ENCODE data around the gene PHYKPL. TPM values are rescaled to one million over a fixed set of nuclear protein-coding genes. Genes with fewer than 3 reads are reported as not detected.
A peak's percentile ranks its signal among the peaks of the same experiment; 100 is the strongest.

The PHYKPL gene
- total and polyA plus RNA-seq, 8 donors: 71.9 to 155 (median 133) TPM

DNA sequence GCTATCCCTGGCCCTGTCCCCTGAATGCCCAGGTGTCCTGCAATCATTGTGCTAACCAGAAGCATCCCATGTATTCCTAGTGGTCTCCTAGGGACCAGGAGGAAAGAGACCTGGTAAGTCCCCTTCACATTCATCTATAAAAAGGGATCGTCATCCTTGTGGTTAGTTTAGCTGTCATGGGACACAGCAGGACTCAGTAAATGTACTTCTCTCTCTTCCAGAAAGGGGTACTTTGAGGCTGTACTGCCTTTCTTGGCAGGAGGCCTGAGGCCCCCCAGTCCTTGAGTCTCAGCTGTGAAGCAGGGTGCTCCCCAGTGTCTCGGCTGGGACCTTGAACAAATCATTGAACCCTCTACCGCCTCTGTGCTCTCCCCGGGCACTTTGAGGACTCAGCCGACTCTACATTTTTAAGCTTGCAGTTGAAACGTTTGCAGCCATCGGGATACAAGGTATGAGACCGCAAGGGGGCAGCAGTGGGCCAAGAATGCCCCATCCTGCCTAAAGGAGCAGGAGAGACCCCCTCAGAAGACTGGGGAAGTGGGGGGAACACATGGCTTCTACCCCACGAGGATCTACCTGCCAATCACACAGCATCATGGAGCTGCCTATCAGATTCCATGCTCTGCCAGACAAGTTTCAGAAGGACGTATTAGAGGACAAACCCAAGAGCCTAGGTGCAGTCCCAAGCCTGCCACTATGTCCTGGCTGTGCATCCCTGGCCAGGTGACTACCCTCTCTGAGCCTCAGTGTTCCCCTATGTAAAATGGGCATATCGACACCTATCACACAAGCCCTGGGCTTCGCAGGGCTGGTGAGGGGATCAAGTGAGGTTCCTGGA is 2.4 kb upstream of the PHYKPL start:
- Histone ChIP-seq H3K9me3 (no peaks in the 10 kb centered on the region), H3K36me3 (peaks cover 0 to 14% of the 10 kb centered on the region in 2 donors), H3K4me1 (peaks cover 46 to 93% of the 10 kb centered on the region in 2 donors), H3K4me3 (no peak overlapping the region), H3K27me3 (no peaks in the 10 kb centered on the region), H3K27ac (no peak overlapping the region)
- DNase-seq (peak; percentile 52 to 86 (median 73)), ATAC-seq (peak; percentile 36)
- TF ChIP-seq CTCF (IDR thresholded peaks at IDR 0.05): peak; percentile 71 to 83
- intact Hi-C loops (cut with DNase I): no loop called here

DNA sequence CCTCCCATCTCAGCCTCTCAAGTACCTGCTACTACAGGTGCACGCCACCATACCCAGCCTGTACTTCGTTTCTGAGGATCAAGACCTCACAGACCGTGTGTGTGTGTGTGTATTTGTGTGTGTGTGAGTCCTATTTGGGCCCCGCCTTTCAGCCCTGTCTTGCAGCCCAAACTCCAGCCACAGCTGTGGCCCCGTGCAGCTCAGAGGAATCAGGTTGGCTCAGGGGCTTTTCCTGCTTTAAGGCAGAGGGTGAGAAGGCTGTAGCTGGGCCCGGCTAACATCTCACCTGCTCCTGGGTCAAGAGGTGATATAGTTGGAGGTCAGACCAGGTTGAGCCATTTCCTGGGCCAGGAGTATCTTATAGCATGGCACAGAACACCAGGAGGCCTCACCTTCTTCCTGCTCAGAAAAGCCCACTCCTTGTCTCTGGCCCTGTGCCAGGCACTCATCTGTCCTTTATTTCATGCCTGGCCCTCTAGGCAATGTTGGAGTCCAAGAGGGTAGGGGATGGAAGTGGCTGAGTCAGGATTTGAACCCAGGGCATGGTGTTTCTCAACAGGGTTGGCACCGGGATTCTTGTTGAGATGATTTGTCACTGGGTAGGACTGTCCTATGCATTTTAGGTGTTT is 1.6 kb upstream of the PHYKPL start:
- no peaks in the 10 kb centered on the region for H3K9me3 ChIP-seq
- intact Hi-C loops (cut with DNase I): no loop called here
- TF ChIP-seq CTCF (IDR thresholded peaks at IDR 0.05): no peak
- no peak overlapping the region for H3K27ac ChIP-seq
- ATAC-seq: no peak
- no peaks in the 10 kb centered on the region for H3K27me3 ChIP-seq
- peak in 1 of 4 donors; percentile 29 for DNase-seq
- peaks cover 46 to 94% of the 10 kb centered on the region in 2 donors for H3K4me1 ChIP-seq
- no peak overlapping the region for H3K4me3 ChIP-seq
- H3K36me3 ChIP-seq: peaks cover 0 to 22% of the 10 kb centered on the region in 2 donors

DNA sequence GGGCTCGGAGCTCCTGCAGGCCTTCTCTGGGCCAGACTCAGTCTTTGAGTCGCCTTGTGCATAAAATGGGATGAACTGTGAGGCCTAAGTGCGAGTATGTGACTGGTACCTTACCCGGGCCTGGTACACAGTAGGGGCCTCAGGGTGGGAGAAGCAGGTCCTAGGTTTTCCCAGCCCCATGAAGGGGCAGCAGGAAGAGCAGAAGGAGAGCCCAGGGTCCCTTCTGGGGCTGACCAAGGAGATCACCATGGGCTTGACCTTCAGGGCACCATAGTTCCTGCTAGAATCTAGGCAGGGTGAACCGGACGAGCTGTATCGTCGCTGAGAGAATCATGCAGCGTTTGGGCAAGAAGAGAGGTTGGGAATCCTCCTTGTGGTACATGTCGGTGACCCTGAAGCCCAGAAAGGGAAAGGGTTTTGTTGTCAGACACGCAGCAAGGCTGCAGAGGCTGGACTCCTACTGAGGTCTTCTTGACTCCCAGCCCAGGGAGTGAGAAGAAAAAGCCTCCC is 373 bp upstream of the PHYKPL start:
- intact Hi-C loops (cut with DNase I): no loop called here
- ATAC-seq: no peak
- H3K4me1 ChIP-seq: peaks cover 39 to 94% of the 10 kb centered on the region in 2 donors

GRCh38 chr5:178231539-178232123 is 971 bp downstream of the PHYKPL start:
- Histone ChIP-seq H3K36me3 (peaks cover 0 to 48% of the 10 kb centered on the region in 2 donors), H3K27ac (peak overlapping the region; percentile 99), H3K9me3 (no peaks in the 10 kb centered on the region), H3K4me1 (peaks cover 31 to 81% of the 10 kb centered on the region in 2 donors), H3K27me3 (no peaks in the 10 kb centered on the region), H3K4me3 (peak overlapping the region; percentile 64 to 91)
- ATAC-seq (no peak), DNase-seq (no peak)
- intact Hi-C loops (cut with DNase I): no loop called here
- TF ChIP-seq CTCF (IDR thresholded peaks at IDR 0.05): no peak

More for the DNA sequence above, 373 bp upstream of the PHYKPL start:
- no peak for DNase-seq
- H3K4me3 ChIP-seq: peak overlapping the region; percentile 64 to 91
- no peak for TF ChIP-seq CTCF (IDR thresholded peaks at IDR 0.05)
- H3K27me3 ChIP-seq: no peaks in the 10 kb centered on the region
- H3K27ac ChIP-seq: peak overlapping the region; percentile 99
- H3K36me3 ChIP-seq: peaks cover 0 to 34% of the 10 kb centered on the region in 2 donors
- no peaks in the 10 kb centered on the region for H3K9me3 ChIP-seq
